Right lobe of liver (tissue), 6 donors: ENCODE data around the gene ADGRE1. TPM values are rescaled to one million over a fixed set of nuclear protein-coding genes. Genes with fewer than 3 reads are reported as not detected.

Experiments used
- ATAC-seq, 4 donors: fragments of 200-7000 bp; cut with Tn5 transposase; one replicate each; pipeline ENCODE4 v1.9.1; 2020; ENCODE audit warnings: mild to moderate bottlenecking in 4 of 4, moderate library complexity in 4 of 4
- DNase-seq, 3 donors: peaks; one replicate each; pipeline ENCODE4 v3.0.0-alpha.2; 2020
- H3K27ac ChIP-seq, 3 donors: fragments of 200-600 bp; one replicate each; pipeline ENCODE4 v1.8.0; 2022
- H3K27me3 ChIP-seq, 2 donors: fragments of 200-600 bp; one replicate each; pipeline ENCODE4 v1.8.0; 2022
- H3K36me3 ChIP-seq, 4 donors: fragments of 200-600 bp; sonication (generic) in 1 of 4; one replicate each; pipeline versions ENCODE4 v1.5.1 to v1.8.0; 2017 to 2022; ENCODE audit warnings: control low read depth in 1 of 4
- H3K4me1 ChIP-seq, 4 donors: fragments of 200-600 bp; sonication (generic) in 1 of 4; one replicate each; pipeline versions ENCODE4 v1.5.1 to v1.8.0; 2017 to 2022; ENCODE audit warnings: control low read depth in 1 of 4
- H3K4me3 ChIP-seq, 3 donors: fragments of 200-600 bp; one replicate each; pipeline ENCODE4 v1.8.0; 2022
- H3K9me3 ChIP-seq, 4 donors: fragments of 200-600 bp; sonication (generic) in 1 of 4; one replicate each; pipeline versions ENCODE4 v1.5.1 to v1.8.0; 2017 to 2022; ENCODE audit warnings: control low read depth in 1 of 4
- CTCF ChIP-seq, 4 donors: fragments of 200-600 bp in 3 of 4; fragments of 450-650 bp in 1 of 4; IDR thresholded peaks; one replicate each; pipeline versions ENCODE4 v1.5.1 to v1.8.0; 2016 to 2022; ENCODE audit warnings: antibody characterized with exemption in 4 of 4, mild to moderate bottlenecking in 2 of 4
- POLR2A ChIP-seq: fragments of 450-650 bp; IDR thresholded peaks from one replicate; pipeline ENCODE4 v1.6.1; 2017; ENCODE audit warnings: antibody characterized with exemption, mild to moderate bottlenecking
- WGBS: methylation state at CpG from one replicate; pipeline ENCODE4 v1.1.6; 2018; ENCODE audit warnings: low coverage, low lambda C conversion rate; ENCODE audit not compliant: insufficient coverage; ENCODE audit errors: missing lambda C conversion rate; 5-methylcytosine and 5-hydroxymethylcytosine counted together
- intact Hi-C, 2 donors: fragments of 100-400 bp; cut with DNase I; formaldehyde crosslinking; loops; one replicate each; pipeline versions ENCODE4 v1.11.2 to v1.14.1; 2022
- total RNA-seq, 6 experiments: library from RNA; depleted of rRNA in 2 of 6; stranded (reverse); fragments of >200 nt in 2 of 6; fragmentation: NEBNext Ultra II Directional in 3 of 6; extraction: Animal tissue kit (Norgen Biotek cat#: 25700) in 3 of 6; gene quantifications; one replicate each; pipeline versions ENCODE4 v1.1.0 to v1.2.4, GENCODE V29; 2016 to 2023
- donor health status: DM: no; HTN: yes; CAD: no.
- donor health status: DM: no; HTN: no; CAD: no.
- donor health status: DM: no; HTN: no; CAD: no.
- donor health status: DM: no; HTN: yes; CAD: no.
- donor health status: DM: no; HTN: yes; CAD: no.

The ADGRE1 gene
- total RNA-seq, 6 experiments from 2014 or later, result 0.18 to 3.3 (median 0.75) TPM

GRCh38 chr19:6886277-6886897 lies 992 bp upstream of the ADGRE1 start:
- intact Hi-C loops, result no loop called here
- ATAC-seq (no peak), DNase-seq (no peak)
- Histone ChIP-seq H3K27me3 (no peaks in the 10 kb centered on the region), H3K4me1 (no peaks in the 10 kb centered on the region), H3K36me3 (no peaks in the 10 kb centered on the region), H3K27ac (no peak overlapping the region), H3K9me3 (no peaks in the 10 kb centered on the region), H3K4me3 (no peak overlapping the region)
- TF ChIP-seq CTCF (IDR thresholded peaks at IDR 0.05) (no peak), POLR2A (no peak)
- WGBS, result 39% methylated on average over 5 of the region's 7 CpGs

GRCh38 chr19:6888967-6889366 lies 1.6 kb downstream of the ADGRE1 start:
- intact Hi-C loops, result no loop called here
- H3K36me3 ChIP-seq, result no peaks in the 10 kb centered on the region
- ATAC-seq (no peak), DNase-seq (no peak)
- H3K4me3 ChIP-seq, result no peak overlapping the region
- H3K27me3 ChIP-seq, result no peaks in the 10 kb centered on the region
- WGBS, result 65% methylated on average over 2 of the region's 2 CpGs
- H3K27ac ChIP-seq, result no peak overlapping the region
- H3K4me1 ChIP-seq, result no peaks in the 10 kb centered on the region
- no peaks in the 10 kb centered on the region for H3K9me3 ChIP-seq
- no peak for TF ChIP-seq CTCF (IDR thresholded peaks at IDR 0.05)
- TF ChIP-seq POLR2A, result no peak

GRCh38 chr19:6890401-6890913 lies 3.1 kb downstream of the ADGRE1 start:
- H3K27ac ChIP-seq, result no peak overlapping the region
- H3K9me3 ChIP-seq, result no peaks in the 10 kb centered on the region
- no peaks in the 10 kb centered on the region for H3K4me1 ChIP-seq
- ATAC-seq (no peak), DNase-seq (no peak)
- intact Hi-C loops, result no loop called here
- no peaks in the 10 kb centered on the region for H3K36me3 ChIP-seq
- no peaks in the 10 kb centered on the region for H3K27me3 ChIP-seq
- no peak overlapping the region for H3K4me3 ChIP-seq
- TF ChIP-seq CTCF (IDR thresholded peaks at IDR 0.05) (no peak), POLR2A (no peak)
- 33% methylated on average over 2 of the region's 3 CpGs for WGBS

GRCh38 chr19:6890938-6891337 lies 3.6 kb downstream of the ADGRE1 start:
- WGBS, result 34% methylated on average over 7 of the region's 8 CpGs
- TF ChIP-seq CTCF (IDR thresholded peaks at IDR 0.05) (no peak), POLR2A (no peak)
- no peak for DNase-seq
- no peaks in the 10 kb centered on the region for H3K27me3 ChIP-seq
- H3K4me1 ChIP-seq, result no peaks in the 10 kb centered on the region
- no peak overlapping the region for H3K27ac ChIP-seq
- intact Hi-C loops, result no loop called here
- ATAC-seq, result no peak
- no peak overlapping the region for H3K4me3 ChIP-seq
- H3K36me3 ChIP-seq, result no peaks in the 10 kb centered on the region
- H3K9me3 ChIP-seq, result no peaks in the 10 kb centered on the region
